Endothelial cell of umbilical vein (primary cell): ENCODE measurements around the gene NFILZ. TPM values are rescaled to one million over a fixed set of nuclear protein-coding genes. Genes with fewer than 3 reads are reported as not detected.
"Not testable (repeated sequence)": the region's sequence is repeated elsewhere in the genome, so short reads cannot be mapped to it uniquely, and the experiment has no call there.

Source experiments
- BruUV-seq: library from RNA; stranded (reverse); fragments of 400-500 nt; replicated peaks from 2 replicates; lab custom pipeline; 2021; lab: Mats Ljungman, UMichigan
- CTCF ChIA-PET: fragments of 300-600, 350-600 bp; sonication (Branson Sonifier 250); formaldehyde crosslinking; loops from one replicate; lab custom pipeline; 2021; ENCODE audit warnings: antibody characterized with exemption, inconsistent platforms; lab: Charles Lee
- POLR2A ChIA-PET: fragments of 300-600, 350-600 bp; sonication (Branson Sonifier 250); formaldehyde crosslinking; loops from one replicate; lab custom pipeline; 2021; ENCODE audit warnings: antibody characterized with exemption, inconsistent platforms; lab: Charles Lee
- DNase-seq: peaks from one replicate; pipeline ENCODE4 v3.0.0-alpha.2; 2011; ENCODE audit warnings: low read depth, low spot score
- FAIRE-seq: peaks from 2 replicates; lab custom pipeline; 2011; peaks lifted over from hg19 to GRCh38; lab: Jason Lieb, UNC
- H2AFZ ChIP-seq: 2 replicates; pipeline ENCODE4 v1.6.0; 2012; ENCODE audit warnings: low read depth, low read length, control low read depth, inconsistent platforms
- H3K27ac ChIP-seq: 2 replicates; pipeline ENCODE4 v1.5.1; 2011; ENCODE audit warnings: low read depth, mild to moderate bottlenecking, control low read depth, low read length, moderate library complexity; ENCODE audit not compliant: insufficient read depth
- H3K27me3 ChIP-seq, 2 experiments: 2 replicates each; pipeline versions ENCODE4 v1.6.0 to v1.6.1; 2011; ENCODE audit warnings: low read length in 2 of 2, mixed read lengths in 1 of 2; ENCODE audit not compliant: control insufficient read depth in 2 of 2, insufficient read depth in 2 of 2
- H3K36me3 ChIP-seq, 2 experiments: 2 replicates in 1 of 2; 3 replicates in 1 of 2; pipeline ENCODE4 v1.5.1; 2011; ENCODE audit warnings: low read length in 2 of 2, mild to moderate bottlenecking in 1 of 2, moderate library complexity in 1 of 2; ENCODE audit not compliant: control insufficient read depth in 2 of 2, insufficient read depth in 2 of 2; ENCODE audit errors: extremely low read depth in 1 of 2
- H3K4me1 ChIP-seq: 3 replicates; pipeline ENCODE4 v1.5.1; 2011; ENCODE audit warnings: mild to moderate bottlenecking, low read length; ENCODE audit not compliant: control insufficient read depth, insufficient read depth; ENCODE audit errors: extremely low read depth
- H3K4me2 ChIP-seq: 2 replicates; pipeline ENCODE4 v1.6.1; 2011; ENCODE audit warnings: low read length, control low read depth, mixed read lengths; ENCODE audit not compliant: insufficient read depth
- H3K4me3 ChIP-seq, 3 experiments: fragments of 200-600 bp in 1 of 3; sonication (generic), shearing (Covaris generic) in 1 of 3; replicated peaks in 1 of 3; 2 replicates each; pipeline ENCODE4 v1.5.1; 2011 to 2016; ENCODE audit warnings: control low read depth in 3 of 3, low read length in 3 of 3, mild to moderate bottlenecking in 2 of 3, inconsistent platforms in 1 of 3, low read depth in 1 of 3, moderate library complexity in 1 of 3; ENCODE audit not compliant: insufficient read depth in 1 of 3
- H3K79me2 ChIP-seq: 2 replicates; pipeline ENCODE4 v1.6.0; 2012; ENCODE audit warnings: low read length, inconsistent platforms; ENCODE audit not compliant: control insufficient read depth, insufficient read depth
- H3K9ac ChIP-seq: replicated peaks from 2 replicates; pipeline ENCODE3; 2011; ENCODE audit warnings: low read length, control low read depth; ENCODE audit not compliant: insufficient read depth; ENCODE audit errors: extremely low read depth
- H3K9me1 ChIP-seq: replicated peaks from 3 replicates; pipeline ENCODE4 v1.6.0; 2011; ENCODE audit warnings: mild to moderate bottlenecking, low read length; ENCODE audit not compliant: control insufficient read depth, insufficient read depth; ENCODE audit errors: extremely low read depth
- H3K9me3 ChIP-seq: replicated peaks from 2 replicates; pipeline ENCODE4 v1.5.1; 2012; ENCODE audit warnings: low read length, inconsistent platforms; ENCODE audit not compliant: control insufficient read depth, insufficient read depth
- H4K20me1 ChIP-seq: replicated peaks from 2 replicates; pipeline ENCODE3; 2011; ENCODE audit warnings: mild to moderate bottlenecking, low read length; ENCODE audit not compliant: control insufficient read depth, insufficient read depth; ENCODE audit errors: extremely low read depth
- CTCF ChIP-seq, 2 donors: IDR thresholded peaks; 1 replicate in 1 of 2; 2 replicates in 1 of 2; pipeline ENCODE4 v1.5.1; 2011; ENCODE audit warnings: low read length in 2 of 2, mild to moderate bottlenecking in 2 of 2, moderate library complexity in 2 of 2, control low read depth in 1 of 2, inconsistent platforms in 1 of 2, low read depth in 1 of 2; ENCODE audit not compliant: insufficient read depth in 1 of 2; ENCODE audit errors: extremely low read depth in 1 of 2
- EZH2 ChIP-seq: IDR thresholded peaks from 2 replicates; pipeline ENCODE4 v1.6.1; 2012; ENCODE audit warnings: borderline replicate concordance, low read depth, mild to moderate bottlenecking, moderate library complexity, low read length, inconsistent platforms; ENCODE audit not compliant: severe bottlenecking
- GATA2 ChIP-seq: IDR thresholded peaks from 2 replicates; pipeline ENCODE4 v1.7.0; 2011; ENCODE audit warnings: low read depth, mild to moderate bottlenecking, moderate library complexity, mixed read lengths, low read length; ENCODE audit not compliant: insufficient read length, insufficient read depth
- JUN ChIP-seq: IDR thresholded peaks from 2 replicates; pipeline ENCODE4 v1.6.1; 2011; ENCODE audit warnings: borderline replicate concordance, low read depth; ENCODE audit not compliant: insufficient read length, insufficient read depth
- MAX ChIP-seq: IDR thresholded peaks from 2 replicates; pipeline ENCODE4 v1.6.1; 2011; ENCODE audit not compliant: insufficient read depth, insufficient read length
- MYC ChIP-seq: IDR thresholded peaks from one replicate; pipeline ENCODE4 v1.6.1; 2011; ENCODE audit warnings: mild to moderate bottlenecking, low read depth, low read length
- POLR2A ChIP-seq: IDR thresholded peaks from 2 replicates; pipeline ENCODE4 v1.6.1; 2012; ENCODE audit warnings: low read depth, mild to moderate bottlenecking, control low read depth, low read length
- POLR2AphosphoS5 ChIP-seq: IDR thresholded peaks from 2 replicates; pipeline ENCODE4 v1.6.1; 2012; ENCODE audit warnings: low read depth, mild to moderate bottlenecking, control low read depth, low read length, moderate library complexity; ENCODE audit not compliant: insufficient read depth
- dilution Hi-C: fragments of 300-500 bp; cut with MboI; formaldehyde crosslinking; loops from one replicate; pipeline ENCODE4 v1.15.0; 2019; ENCODE audit warnings: low sequenced_read_pairs; ENCODE audit not compliant: extremely low pct_ligation_motif_present
- intact Hi-C: fragments of 100-400 bp; cut with micrococcal nuclease; formaldehyde crosslinking; loops from one replicate; pipeline ENCODE4 v1.10.0; 2022
- polyA plus RNA-seq, 4 experiments: library from polyadenylated mRNA; depleted of rRNA in 3 of 4; stranded (reverse) in 3 of 4; unstranded in 1 of 4; fragments of >200 nt; gene quantifications; 2 replicates each; pipeline versions ENCODE4 v1.2.1 to v1.2.3, GENCODE V29; 2011 to 2012; ENCODE audit warnings: missing spikeins in 1 of 4
- total RNA-seq: library from RNA; stranded (reverse); gene quantifications from 2 replicates; pipeline ENCODE4 v1.2.3, GENCODE V29; 2021

NFILZ gene
- total and polyA plus RNA-seq, 2 donors (not counting 3 experiments of a cell fraction or from before 2014, with no cell fraction given), result not detected

GRCh38 chr19:8622886-8623285, 7.5 kb upstream of the NFILZ start:
- peak in 1 of 2 donors; percentile 6 for TF ChIP-seq CTCF (IDR thresholded peaks at IDR 0.05; ENCODE audit: extremely low read depth in 1 of 2, insufficient read depth in 1 of 2, low read depth in 1 of 2, low read length in 2 of 2)
- intact Hi-C loops, dilution Hi-C loops, H3K4me1 ChIP-seq, H3K4me3 ChIP-seq, H3K27me3 ChIP-seq, H2AFZ ChIP-seq, H3K9me3 ChIP-seq, DNase-seq, H3K27ac ChIP-seq, H3K9me1 ChIP-seq, POLR2A ChIA-PET, H3K4me2 ChIP-seq, H3K36me3 ChIP-seq, H3K79me2 ChIP-seq, FAIRE-seq, H4K20me1 ChIP-seq, BruUV-seq, H3K9ac ChIP-seq: not testable (repeated sequence)
- CTCF ChIA-PET, result interaction anchor here (1.6 to 3.2 kb wide), 2 partner anchors 20 to 42 kb away, joined by 5 to 11 read pairs; no protein-coding TSS in a partner anchor

GRCh38 chr19:8626842-8627241, 3.6 kb upstream of the NFILZ start:
- FAIRE-seq (no peak), DNase-seq (no peak)
- no peaks in the 10 kb centered on the region for H3K27me3 ChIP-seq
- ChIA-PET CTCF (no interaction called here), POLR2A (no interaction called here)
- H3K79me2 ChIP-seq, result no peaks in the 10 kb centered on the region
- H3K36me3 ChIP-seq, result no peaks in the 10 kb centered on the region
- H3K9me1 ChIP-seq, result no peaks in the 10 kb centered on the region
- H3K4me3 ChIP-seq, result no peak overlapping the region
- no peak overlapping the region for H3K4me2 ChIP-seq
- BruUV-seq, result no TSS peak
- no peak overlapping the region for H3K27ac ChIP-seq
- dilution Hi-C loops, result no loop called here
- no peak overlapping the region for H2AFZ ChIP-seq
- no peaks in the 10 kb centered on the region for H3K4me1 ChIP-seq
- TF ChIP-seq GATA2 (no peak), POLR2A (no peak), JUN (no peak), MAX (no peak), CTCF (IDR thresholded peaks at IDR 0.05; ENCODE audit: extremely low read depth in 1 of 2, insufficient read depth in 1 of 2, low read depth in 1 of 2, low read length in 2 of 2) (no peak), POLR2AphosphoS5 (no peak), EZH2 (no peak), MYC (no peak)
- intact Hi-C loops, result no loop called here
- no peaks in the 10 kb centered on the region for H3K9me3 ChIP-seq
- no peaks in the 10 kb centered on the region for H4K20me1 ChIP-seq
- H3K9ac ChIP-seq, result no peak overlapping the region
